A549 (cell line): ENCODE measurements around the gene RNF186. TPM values are rescaled to one million over a fixed set of nuclear protein-coding genes. Genes with fewer than 3 reads are reported as not detected.
"Not testable (repeated sequence)": the region's sequence is repeated elsewhere in the genome, so short reads cannot be mapped to it uniquely, and the experiment has no call there.

Source experiments
- ATAC-seq, 2 experiments: fragments of 200-7000 bp in 1 of 2; fragments of >200 bp in 1 of 2; cut with Nextera tagmentation in 1 of 2; cut with Tn5 transposase in 1 of 2; 3 replicates each; pipeline versions ENCODE4 v1.8.0 to v1.9.1; 2018 to 2020; ENCODE audit warnings: mild to moderate bottlenecking in 1 of 2, moderate library complexity in 1 of 2
- CTCF ChIA-PET: fragments of 300-600 bp; sonication (Branson Sonifier 250); formaldehyde crosslinking; extraction: SDS; loops from one replicate; lab custom pipeline; 2021; ENCODE audit warnings: antibody characterized with exemption, inconsistent platforms; lab: Yijun Ruan, JAX
- POLR2A ChIA-PET: fragments of 350-600 bp; formaldehyde crosslinking; extraction: SDS; loops from one replicate; lab custom pipeline; 2021; ENCODE audit warnings: antibody characterized with exemption, inconsistent platforms; lab: Yijun Ruan, JAX
- DNase-seq, 2 experiments: peaks; one replicate each; pipeline versions ENCODE4 v3.0.0 to v3.0.0-alpha.2; 2011 to 2016; ENCODE audit warnings: low read depth in 1 of 2, low spot score in 1 of 2
- FAIRE-seq: peaks from 2 replicates; lab custom pipeline; 2011; peaks lifted over from hg19 to GRCh38; lab: Jason Lieb, UNC
- H3K27ac ChIP-seq, 2 experiments: fragments of >200 bp; sonication (Bioruptor Twin); formaldehyde crosslinking; 3 replicates each; pipeline ENCODE4 v1.5.1; 2016 to 2017
- H3K4me1 ChIP-seq: fragments of >200 bp; sonication (Bioruptor Twin); formaldehyde crosslinking; 3 replicates; pipeline ENCODE4 v1.6.1; 2016
- H3K4me2 ChIP-seq: fragments of >200 bp; sonication (Bioruptor Twin); formaldehyde crosslinking; 3 replicates; pipeline ENCODE4 v1.6.1; 2016
- H3K4me3 ChIP-seq: fragments of >200 bp; sonication (Bioruptor Twin); formaldehyde crosslinking; 3 replicates; pipeline ENCODE4 v1.5.1; 2016
- H3K9me3 ChIP-seq: fragments of >200 bp; sonication (Bioruptor Twin); formaldehyde crosslinking; 3 replicates; pipeline ENCODE4 v1.6.1; 2016
- BHLHE40 ChIP-seq: IDR thresholded peaks from 2 replicates; pipeline ENCODE4 v1.6.1; 2012; ENCODE audit warnings: low read depth, low read length, inconsistent platforms
- CBX2 ChIP-seq: fragments of 200-600 bp; sonication (generic); IDR thresholded peaks from 2 replicates; pipeline ENCODE4 v1.6.1; 2016; ENCODE audit warnings: low read depth, mild to moderate bottlenecking, borderline replicate concordance
- CBX8 ChIP-seq: fragments of 200-600 bp; sonication (generic); IDR thresholded peaks from 2 replicates; pipeline ENCODE4 v1.6.1; 2016
- CHD2 ChIP-seq: fragments of 150-350 bp; IDR thresholded peaks from 2 replicates; pipeline ENCODE4 v1.6.1; 2014; ENCODE audit warnings: low read length; ENCODE audit not compliant: partially characterized antibody
- CHD4 ChIP-seq: fragments of 200-600 bp; sonication (generic); IDR thresholded peaks from 2 replicates; pipeline ENCODE4 v1.6.1; 2016; ENCODE audit warnings: antibody characterized with exemption, mild to moderate bottlenecking, borderline replicate concordance
- EP300 ChIP-seq, 2 experiments: fragments of >200 bp; sonication (Bioruptor Twin); formaldehyde crosslinking; IDR thresholded peaks; 2 replicates in 1 of 2; 3 replicates in 1 of 2; pipeline ENCODE4 v1.6.1; 2016 to 2017
- FOSL2 ChIP-seq, 2 experiments: fragments of 450-650 bp in 1 of 2; fragments of >200 bp in 1 of 2; sonication (Bioruptor Twin) in 1 of 2; formaldehyde crosslinking; IDR thresholded peaks; 2 replicates each; pipeline versions ENCODE4 v1.5.0 to v1.6.1; 2016 to 2020; ENCODE audit warnings: mild to moderate bottlenecking in 1 of 2, moderate library complexity in 1 of 2
- FOXS1 ChIP-seq: fragments of 250-450 bp; sonication (Bioruptor Pico); IDR thresholded peaks from 2 replicates; pipeline ENCODE4 v1.5.0; 2020; ENCODE audit warnings: mild to moderate bottlenecking, moderate library complexity
- HDAC2 ChIP-seq: fragments of 200-600 bp; sonication (generic); IDR thresholded peaks from 2 replicates; pipeline ENCODE4 v1.6.1; 2016
- HOXB13 ChIP-seq: fragments of 250-450 bp; sonication (Bioruptor Pico); IDR thresholded peaks from 2 replicates; pipeline ENCODE4 v1.5.0; 2020; ENCODE audit warnings: low read depth, mild to moderate bottlenecking, moderate library complexity
- HOXB5 ChIP-seq: fragments of 250-450 bp; sonication (Bioruptor Pico); IDR thresholded peaks from 2 replicates; pipeline ENCODE4 v1.5.0; 2020; ENCODE audit warnings: mild to moderate bottlenecking, moderate library complexity
- JUN ChIP-seq, 2 experiments: fragments of >200 bp; sonication (Bioruptor Twin); formaldehyde crosslinking; IDR thresholded peaks; 2 replicates in 1 of 2; 3 replicates in 1 of 2; pipeline ENCODE4 v1.6.1; 2016 to 2017
- JUNB ChIP-seq: fragments of >200 bp; sonication (Bioruptor Twin); formaldehyde crosslinking; IDR thresholded peaks from 2 replicates; pipeline ENCODE4 v1.6.1; 2016
- KDM5A ChIP-seq: fragments of 200-600 bp; sonication (generic); IDR thresholded peaks from 2 replicates; pipeline ENCODE4 v1.6.1; 2016; ENCODE audit warnings: antibody characterized with exemption, mild to moderate bottlenecking
- PHF8 ChIP-seq: fragments of 200-600 bp; sonication (generic); IDR thresholded peaks from 2 replicates; pipeline ENCODE4 v1.6.1; 2016; ENCODE audit warnings: low read depth, mild to moderate bottlenecking, antibody characterized with exemption, moderate library complexity, borderline replicate concordance
- POLR2A ChIP-seq: IDR thresholded peaks from 2 replicates; pipeline ENCODE4 v1.6.1; 2012; ENCODE audit warnings: mild to moderate bottlenecking, low read length
- POLR2AphosphoS2 ChIP-seq: conservative IDR thresholded peaks from 2 replicates; pipeline ENCODE4 v1.6.1; 2012; ENCODE audit warnings: low read length, improper control_type of control experiment, inconsistent platforms
- RAD21 ChIP-seq, 2 experiments: fragments of >200 bp in 1 of 2; sonication (Bioruptor Twin) in 1 of 2; formaldehyde crosslinking in 1 of 2; IDR thresholded peaks in 1 of 2; conservative IDR thresholded peaks in 1 of 2; 2 replicates in 1 of 2; 3 replicates in 1 of 2; pipeline ENCODE4 v1.6.1; 2012 to 2018; ENCODE audit warnings: inconsistent platforms in 1 of 2
- SMC3 ChIP-seq: fragments of >200 bp; sonication (Bioruptor Twin); formaldehyde crosslinking; IDR thresholded peaks from 3 replicates; pipeline ENCODE4 v1.6.1; 2018; ENCODE audit warnings: inconsistent platforms
- ZNF302 ChIP-seq: fragments of 250-450 bp; sonication (Bioruptor Pico); IDR thresholded peaks from 2 replicates; pipeline ENCODE4 v1.9.0; 2021; ENCODE audit warnings: inconsistent platforms, mild to moderate bottlenecking, moderate library complexity
- WGBS: methylation state at CpG from one replicate; pipeline ENCODE4 v1.1.6; 2017; ENCODE audit errors: missing lambda C conversion rate; 5-methylcytosine and 5-hydroxymethylcytosine counted together
- polyA plus RNA-seq, 4 experiments: library from polyadenylated mRNA; depleted of rRNA in 3 of 4; stranded (reverse); fragments of >200 nt; fragmentation: RNase III in 1 of 4; extraction: RNeasy Plus Mini Kit Qiagen cat#74134 plus additional on column Dnase treatment in 1 of 4; gene quantifications; 2 replicates in 3 of 4; 3 replicates in 1 of 4; pipeline ENCODE4 v1.2.3, GENCODE V29; 2011 to 2017
- TF ChIP-seq, protein P1 (sequence below): fragments of 200-600 bp; sonication (generic); IDR thresholded peaks from 2 replicates; pipeline ENCODE4 v1.6.1; 2016; ENCODE audit warnings: antibody characterized with exemption, mild to moderate bottlenecking, moderate library complexity
- TF ChIP-seq, protein P2 (sequence below): fragments of 450-650 bp; IDR thresholded peaks from 2 replicates; pipeline ENCODE4 v1.6.1; 2014; ENCODE audit warnings: antibody characterized with exemption

RNF186 gene
- polyA plus RNA-seq, 2 of the 4 experiments (the other 2 are of a cell fraction) = not detected

DNA sequence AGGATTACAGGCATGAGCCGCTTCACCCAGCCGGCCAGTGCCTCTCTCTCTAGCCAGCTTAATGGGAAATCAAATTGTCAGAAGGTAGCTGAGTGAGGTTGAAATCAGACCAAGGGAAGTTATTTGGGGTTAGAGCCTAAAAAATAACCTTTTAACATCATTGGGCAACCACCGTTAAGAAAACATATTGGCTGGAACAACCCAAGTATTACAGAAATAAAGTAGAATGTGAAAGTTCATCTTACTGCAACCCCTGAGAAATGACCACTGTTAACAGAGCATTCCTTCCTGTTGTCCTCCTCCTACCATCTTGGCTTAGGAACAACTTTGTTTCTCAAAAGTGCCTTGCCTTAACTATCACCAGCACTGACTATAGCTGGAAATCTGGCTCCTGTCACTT is 3.2 kb upstream of the RNF186 start:
- H3K9me3 ChIP-seq = no peaks in the 10 kb centered on the region
- FAIRE-seq = no peak
- H3K27ac ChIP-seq = no peak overlapping the region
- no peaks in the 10 kb centered on the region for H3K4me1 ChIP-seq
- no peak for DNase-seq
- H3K4me3 ChIP-seq = no peak overlapping the region
- ATAC-seq = no peak
- CTCF ChIA-PET = no interaction called here
- 68% methylated on average over 3 of the region's 3 CpGs for WGBS
- TF ChIP-seq HOXB5 (CRISPR knock-in tag) = no peak
- TF ChIP-seq CHD2 = no peak
- TF ChIP-seq CHD4 = no peak
- TF ChIP-seq FOXS1 (CRISPR knock-in tag) = no peak
- no peak for TF ChIP-seq BHLHE40
- TF ChIP-seq HDAC2 = no peak
- no peak for TF ChIP-seq POLR2A
- no peak for TF ChIP-seq CBX8
- no peak for TF ChIP-seq RAD21 (conservative IDR thresholded peaks at IDR 0.05 in 1 of 2, IDR thresholded peaks at IDR 0.05 in 1 of 2)
- TF ChIP-seq, protein P1, sequence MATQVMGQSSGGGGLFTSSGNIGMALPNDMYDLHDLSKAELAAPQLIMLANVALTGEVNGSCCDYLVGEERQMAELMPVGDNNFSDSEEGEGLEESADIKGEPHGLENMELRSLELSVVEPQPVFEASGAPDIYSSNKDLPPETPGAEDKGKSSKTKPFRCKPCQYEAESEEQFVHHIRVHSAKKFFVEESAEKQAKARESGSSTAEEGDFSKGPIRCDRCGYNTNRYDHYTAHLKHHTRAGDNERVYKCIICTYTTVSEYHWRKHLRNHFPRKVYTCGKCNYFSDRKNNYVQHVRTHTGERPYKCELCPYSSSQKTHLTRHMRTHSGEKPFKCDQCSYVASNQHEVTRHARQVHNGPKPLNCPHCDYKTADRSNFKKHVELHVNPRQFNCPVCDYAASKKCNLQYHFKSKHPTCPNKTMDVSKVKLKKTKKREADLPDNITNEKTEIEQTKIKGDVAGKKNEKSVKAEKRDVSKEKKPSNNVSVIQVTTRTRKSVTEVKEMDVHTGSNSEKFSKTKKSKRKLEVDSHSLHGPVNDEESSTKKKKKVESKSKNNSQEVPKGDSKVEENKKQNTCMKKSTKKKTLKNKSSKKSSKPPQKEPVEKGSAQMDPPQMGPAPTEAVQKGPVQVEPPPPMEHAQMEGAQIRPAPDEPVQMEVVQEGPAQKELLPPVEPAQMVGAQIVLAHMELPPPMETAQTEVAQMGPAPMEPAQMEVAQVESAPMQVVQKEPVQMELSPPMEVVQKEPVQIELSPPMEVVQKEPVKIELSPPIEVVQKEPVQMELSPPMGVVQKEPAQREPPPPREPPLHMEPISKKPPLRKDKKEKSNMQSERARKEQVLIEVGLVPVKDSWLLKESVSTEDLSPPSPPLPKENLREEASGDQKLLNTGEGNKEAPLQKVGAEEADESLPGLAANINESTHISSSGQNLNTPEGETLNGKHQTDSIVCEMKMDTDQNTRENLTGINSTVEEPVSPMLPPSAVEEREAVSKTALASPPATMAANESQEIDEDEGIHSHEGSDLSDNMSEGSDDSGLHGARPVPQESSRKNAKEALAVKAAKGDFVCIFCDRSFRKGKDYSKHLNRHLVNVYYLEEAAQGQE = no peak
- TF ChIP-seq CBX2 = no peak
- no peak for TF ChIP-seq EP300 (IDR thresholded peaks at IDR 0.05)
- TF ChIP-seq ZNF302 (CRISPR knock-in tag) = no peak
- TF ChIP-seq SMC3 = no peak
- no peak overlapping the region for H3K4me2 ChIP-seq
- POLR2A ChIA-PET = no interaction called here

DNA sequence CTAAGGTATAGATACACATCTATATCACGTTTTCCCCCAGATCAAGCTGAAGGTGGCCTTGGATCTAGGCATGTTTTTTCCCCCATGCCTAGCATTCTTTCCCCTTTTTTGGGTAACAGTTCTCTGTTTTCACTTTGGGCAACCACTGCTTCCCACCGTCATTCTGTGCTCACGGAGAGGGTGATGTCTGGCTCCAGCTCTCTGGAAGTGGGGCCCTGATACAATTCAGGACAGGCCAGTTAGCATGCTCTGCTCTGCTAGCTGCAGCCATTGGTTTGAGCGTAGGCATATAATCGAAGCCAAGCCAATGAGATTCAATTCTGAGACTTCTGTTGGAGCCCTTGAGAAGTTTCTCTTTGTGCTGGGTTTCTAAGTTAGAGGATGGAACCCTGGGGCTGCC is 2.1 kb upstream of the RNF186 start:
- TF ChIP-seq JUNB (no peak), EP300 (IDR thresholded peaks at IDR 0.05) (no peak), CBX8 (no peak), PHF8 (no peak), HOXB13 (no peak), FOSL2 (IDR thresholded peaks at IDR 0.05) (no peak), FOSL2 (CRISPR knock-in tag; IDR thresholded peaks at IDR 0.05) (no peak), POLR2AphosphoS2 (no peak), ZNF302 (CRISPR knock-in tag) (no peak), JUN (IDR thresholded peaks at IDR 0.05) (no peak), KDM5A (no peak)
- TF ChIP-seq, protein P2, sequence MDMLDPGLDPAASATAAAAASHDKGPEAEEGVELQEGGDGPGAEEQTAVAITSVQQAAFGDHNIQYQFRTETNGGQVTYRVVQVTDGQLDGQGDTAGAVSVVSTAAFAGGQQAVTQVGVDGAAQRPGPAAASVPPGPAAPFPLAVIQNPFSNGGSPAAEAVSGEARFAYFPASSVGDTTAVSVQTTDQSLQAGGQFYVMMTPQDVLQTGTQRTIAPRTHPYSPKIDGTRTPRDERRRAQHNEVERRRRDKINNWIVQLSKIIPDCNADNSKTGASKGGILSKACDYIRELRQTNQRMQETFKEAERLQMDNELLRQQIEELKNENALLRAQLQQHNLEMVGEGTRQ = no peak
- TF ChIP-seq, protein P1 = no peak
- no peak overlapping the region for H3K4me3 ChIP-seq
- DNase-seq (no peak), FAIRE-seq (no peak), ATAC-seq (no peak)
- H3K4me1 ChIP-seq = no peaks in the 10 kb centered on the region
- whole genome bisulfite sequencing = 68% methylated on average over 5 of the region's 5 CpGs
- no peaks in the 10 kb centered on the region for H3K9me3 ChIP-seq
- CTCF ChIA-PET = no interaction called here
- no peak overlapping the region for H3K27ac ChIP-seq
- H3K4me2 ChIP-seq = no peak overlapping the region
- POLR2A ChIA-PET = no interaction called here

DNA sequence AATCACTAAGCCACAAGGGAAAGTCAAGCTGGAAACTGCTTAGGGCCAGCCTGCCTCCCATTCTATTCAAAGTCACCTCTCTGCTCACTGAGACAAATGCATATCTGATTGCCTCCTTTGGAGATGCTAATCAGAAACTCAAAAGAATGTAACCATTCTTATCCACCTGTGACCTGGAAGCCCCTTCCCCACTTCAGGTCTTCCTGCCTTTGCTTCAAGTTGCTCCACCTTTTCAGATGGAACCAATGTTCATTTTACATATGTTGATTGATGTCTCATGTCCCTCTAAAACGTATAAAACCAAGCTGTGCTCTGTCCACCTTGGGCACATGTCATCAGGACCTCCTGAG is 1.6 kb upstream of the RNF186 start:
- H3K4me2 ChIP-seq, DNase-seq, H3K4me1 ChIP-seq, POLR2A ChIA-PET, CTCF ChIA-PET, H3K9me3 ChIP-seq, H3K4me3 ChIP-seq, H3K27ac ChIP-seq, FAIRE-seq, ATAC-seq: not testable (repeated sequence)
- WGBS = 47% methylated on average over 1 of the region's 1 CpG
